Prostate gland (tissue), 2 donors: Measurements from ENCODE around the gene RAB1A. TPM values are rescaled to one million over a fixed set of nuclear protein-coding genes. Genes with fewer than 3 reads are reported as not detected.

Experiments used
- DNase-seq: peaks from one replicate; pipeline ENCODE4 v3.0.0-alpha.2; 2019; ENCODE audit warnings: low spot score
- H3K27ac ChIP-seq, 2 donors: fragments of 200-600 bp; sonication (generic); 2 replicates each; pipeline ENCODE4 v1.5.1; 2017 to 2019
- H3K27me3 ChIP-seq: fragments of 200-600 bp; sonication (generic); replicated peaks from 2 replicates; pipeline ENCODE4 v1.5.1; 2019; ENCODE audit not compliant: insufficient read depth
- H3K36me3 ChIP-seq, 2 donors: fragments of 200-600 bp; sonication (generic); 1 replicate in 1 of 2; 2 replicates in 1 of 2; pipeline versions ENCODE4 v1.5.1 to v1.8.1; 2017 to 2019
- H3K4me1 ChIP-seq: fragments of 200-600 bp; sonication (generic); replicated peaks from 2 replicates; pipeline ENCODE4 v1.5.1; 2019
- H3K4me3 ChIP-seq, 2 donors: fragments of 200-600 bp; sonication (generic); 2 replicates each; pipeline ENCODE4 v1.5.1; 2017 to 2019
- H3K9me3 ChIP-seq: fragments of 200-600 bp; sonication (generic); 2 replicates; pipeline ENCODE4 v1.5.1; 2017
- POLR2A ChIP-seq: fragments of 450-650 bp; IDR thresholded peaks from one replicate; pipeline ENCODE4 v1.6.1; 2016; ENCODE audit warnings: antibody characterized with exemption, mild to moderate bottlenecking
- POLR2AphosphoS5 ChIP-seq: sonication (generic); formaldehyde crosslinking; IDR thresholded peaks from one replicate; pipeline ENCODE4 v1.6.1; 2017; ENCODE audit warnings: antibody characterized with exemption
- WGBS: methylation state at CpG from one replicate; pipeline ENCODE4 v1.1.5; 2018; 5-methylcytosine and 5-hydroxymethylcytosine counted together
- intact Hi-C: fragments of 100-400 bp; cut with DNase I; formaldehyde crosslinking; loops from one replicate; pipeline ENCODE4 v1.14.2; 2022
- total RNA-seq, 2 donors: library from RNA; depleted of rRNA; stranded (reverse); fragments of >200 nt; gene quantifications; one replicate each; pipeline ENCODE4 v1.1.0, GENCODE V29; 2016
- TF ChIP-seq, protein P1 (sequence below), 4 experiments: fragments of 200-600 bp in 2 of 4; fragments of 450-650 bp in 2 of 4; sonication (generic) in 2 of 4; IDR thresholded peaks; 1 replicate in 3 of 4; 2 replicates in 1 of 4; pipeline ENCODE4 v1.5.1; 2016 to 2019; ENCODE audit warnings: antibody characterized with exemption in 4 of 4, mild to moderate bottlenecking in 2 of 4, moderate library complexity in 2 of 4

Gene RAB1A
- total RNA-seq, 2 donors from 2014 or later = 50.3 to 67.6 TPM

DNA sequence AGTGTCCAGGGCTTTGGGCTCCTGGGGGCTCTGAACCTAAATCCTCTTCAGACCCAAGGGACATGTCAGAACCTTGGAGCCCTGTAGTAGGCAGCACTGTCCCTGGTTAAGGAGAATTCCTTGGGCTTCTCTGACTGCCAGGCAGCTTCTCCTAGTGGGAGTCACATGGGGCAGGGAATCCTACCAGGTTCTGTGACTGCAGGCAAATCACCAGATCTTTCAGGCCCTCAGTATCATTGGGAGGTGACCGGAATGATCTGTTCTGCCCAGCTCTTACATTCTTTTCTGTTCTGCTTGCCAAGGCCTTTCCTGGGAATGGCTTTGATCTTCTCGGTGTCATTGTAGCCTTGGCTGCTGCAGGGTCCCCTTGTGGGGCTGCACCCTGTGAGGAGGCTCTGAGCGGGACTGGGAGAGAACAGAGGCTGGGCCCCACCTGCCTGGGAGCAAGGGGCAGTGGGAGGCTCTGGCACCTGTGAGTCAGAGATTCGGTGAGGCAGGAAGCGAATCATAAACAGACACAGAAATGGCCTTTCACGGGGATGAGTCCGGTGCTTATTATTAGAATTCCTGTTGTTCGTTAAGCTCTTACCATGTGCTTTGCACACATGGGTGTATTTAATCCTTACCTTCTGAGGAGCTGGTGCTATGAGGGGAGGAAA, 59.6 kb downstream of the RAB1A start:
- DNase-seq = no peak
- H3K4me3 ChIP-seq = no peak overlapping the region
- intact Hi-C loops = loop anchor here (5.0 kb wide), 1 partner anchor 62 kb away; the partner anchor contains the start of gene RAB1A
- TF ChIP-seq POLR2A (no peak), POLR2AphosphoS5 (no peak)
- TF ChIP-seq, protein P1, sequence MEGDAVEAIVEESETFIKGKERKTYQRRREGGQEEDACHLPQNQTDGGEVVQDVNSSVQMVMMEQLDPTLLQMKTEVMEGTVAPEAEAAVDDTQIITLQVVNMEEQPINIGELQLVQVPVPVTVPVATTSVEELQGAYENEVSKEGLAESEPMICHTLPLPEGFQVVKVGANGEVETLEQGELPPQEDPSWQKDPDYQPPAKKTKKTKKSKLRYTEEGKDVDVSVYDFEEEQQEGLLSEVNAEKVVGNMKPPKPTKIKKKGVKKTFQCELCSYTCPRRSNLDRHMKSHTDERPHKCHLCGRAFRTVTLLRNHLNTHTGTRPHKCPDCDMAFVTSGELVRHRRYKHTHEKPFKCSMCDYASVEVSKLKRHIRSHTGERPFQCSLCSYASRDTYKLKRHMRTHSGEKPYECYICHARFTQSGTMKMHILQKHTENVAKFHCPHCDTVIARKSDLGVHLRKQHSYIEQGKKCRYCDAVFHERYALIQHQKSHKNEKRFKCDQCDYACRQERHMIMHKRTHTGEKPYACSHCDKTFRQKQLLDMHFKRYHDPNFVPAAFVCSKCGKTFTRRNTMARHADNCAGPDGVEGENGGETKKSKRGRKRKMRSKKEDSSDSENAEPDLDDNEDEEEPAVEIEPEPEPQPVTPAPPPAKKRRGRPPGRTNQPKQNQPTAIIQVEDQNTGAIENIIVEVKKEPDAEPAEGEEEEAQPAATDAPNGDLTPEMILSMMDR (IDR thresholded peaks at IDR 0.05) = no peak
- 28% methylated on average over 8 of the region's 8 CpGs for WGBS
- H3K27me3 ChIP-seq = no peaks in the 10 kb centered on the region
- H3K27ac ChIP-seq = peak overlapping the region; percentile 20 to 36
- peaks cover 2% of the 10 kb centered on the region for H3K4me1 ChIP-seq
- H3K36me3 ChIP-seq = no peaks in the 10 kb centered on the region
- H3K9me3 ChIP-seq = no peaks in the 10 kb centered on the region

GRCh38 chr2:65069439-65069824, 60.5 kb downstream of the RAB1A start:
- H3K36me3 ChIP-seq = no peaks in the 10 kb centered on the region
- TF ChIP-seq POLR2AphosphoS5 = no peak
- TF ChIP-seq, protein P1 (IDR thresholded peaks at IDR 0.05) = no peak
- no peak for TF ChIP-seq POLR2A
- intact Hi-C loops = no loop called here
- DNase-seq = no peak
- H3K9me3 ChIP-seq = no peaks in the 10 kb centered on the region
- no peak overlapping the region for H3K4me3 ChIP-seq
- 91% methylated on average over 6 of the region's 6 CpGs for WGBS
- peaks cover 7% of the 10 kb centered on the region for H3K4me1 ChIP-seq
- peak overlapping the region; percentile 20 to 36 for H3K27ac ChIP-seq
- no peaks in the 10 kb centered on the region for H3K27me3 ChIP-seq

DNA sequence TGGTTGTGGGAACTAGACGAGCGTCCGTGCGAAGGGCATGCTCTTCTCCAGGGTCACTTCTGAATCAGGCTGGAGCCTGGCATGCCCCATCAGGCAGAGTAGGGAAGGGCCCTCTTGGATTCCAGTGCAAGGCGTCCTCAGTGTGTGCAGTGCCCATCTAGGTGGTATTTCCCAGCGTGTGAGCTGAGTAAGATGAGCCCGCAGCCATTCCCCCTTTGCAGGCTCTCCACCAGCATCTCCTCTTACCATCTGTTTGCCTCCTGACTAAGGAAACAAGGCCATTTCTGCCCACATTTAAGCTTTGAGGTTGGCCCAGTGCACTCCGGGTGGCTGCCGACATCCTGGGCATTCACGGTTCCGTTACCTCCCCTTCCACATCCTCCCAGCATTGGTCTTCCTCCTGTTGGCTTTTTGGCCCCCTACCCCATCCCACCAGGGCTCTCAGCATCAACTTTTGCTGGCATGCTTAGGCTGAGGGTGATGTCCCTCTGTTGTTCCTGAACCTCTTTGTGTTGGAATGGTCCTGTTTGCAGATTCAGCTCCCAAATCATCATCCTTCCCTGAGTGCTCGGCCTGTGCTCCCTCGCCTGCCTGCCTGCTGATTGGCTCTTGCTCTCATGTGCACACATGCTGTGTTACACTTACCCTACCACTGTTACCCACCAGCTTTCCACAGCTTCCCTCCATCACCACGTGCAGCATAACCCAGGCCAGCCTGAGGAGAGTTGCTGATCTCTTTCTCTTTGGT, 61.9 kb downstream of the RAB1A start:
- WGBS = 87% methylated on average over 14 of the region's 14 CpGs
- Histone ChIP-seq H3K27me3 (no peaks in the 10 kb centered on the region), H3K4me1 (peaks cover 7% of the 10 kb centered on the region), H3K27ac (no peak overlapping the region), H3K4me3 (no peak overlapping the region), H3K36me3 (no peaks in the 10 kb centered on the region), H3K9me3 (no peaks in the 10 kb centered on the region)
- DNase-seq = no peak
- intact Hi-C loops = no loop called here
- TF ChIP-seq, protein P1 (IDR thresholded peaks at IDR 0.05) = no peak
- TF ChIP-seq POLR2AphosphoS5 (no peak), POLR2A (no peak)

GRCh38 chr2:65064728-65065552, 65.0 kb downstream of the RAB1A start:
- intact Hi-C loops = loop anchor here (2.0 to 5.0 kb wide), 2 partner anchors 122 to 487 kb away; no protein-coding TSS in a partner anchor
- Histone ChIP-seq H3K27me3 (no peaks in the 10 kb centered on the region), H3K4me3 (no peak overlapping the region), H3K36me3 (no peaks in the 10 kb centered on the region), H3K27ac (peak overlapping the region; percentile 22 to 50), H3K4me1 (peaks cover 7% of the 10 kb centered on the region), H3K9me3 (no peaks in the 10 kb centered on the region)
- peak; percentile 62 for DNase-seq
- TF ChIP-seq, protein P1 (IDR thresholded peaks at IDR 0.05) = peak; percentile 71 to 91 (median 81)
- TF ChIP-seq POLR2AphosphoS5 (peak; percentile 60), POLR2A (no peak)
- WGBS = 21% methylated on average over 14 of the region's 14 CpGs
